ENCODE data around the gene TFEB.
A peak's percentile ranks its signal among the peaks of the same experiment; 100 is the strongest.
"Not testable (repeated sequence)": the region's sequence is repeated elsewhere in the genome, so short reads cannot be mapped to it uniquely, and the experiment has no call there.

TFEB gene

GRCh38 chr6:41766043-41766664, 30.7 kb upstream of the TFEB start:
- not testable (repeated sequence) for H3K27me3 ChIP-seq (ENCODE audit: insufficient read depth, low read length); H3K9ac ChIP-seq (ENCODE audit: low read length); DNase-seq; H3K18ac ChIP-seq (ENCODE audit: low read length); H3K4me3 ChIP-seq (ENCODE audit: low read depth, low read length); H2AK5ac ChIP-seq (ENCODE audit: low read length); H3K4me2 ChIP-seq (ENCODE audit: low read length); H2BK5ac ChIP-seq (ENCODE audit: low read depth, low read length, poor library complexity); H2BK120ac ChIP-seq (ENCODE audit: insufficient read depth, low read length, poor library complexity); H3K23ac ChIP-seq (ENCODE audit: low read length); H4K12ac ChIP-seq (ENCODE audit: low read depth, low read length); H3K4ac ChIP-seq (ENCODE audit: low read depth, low read length); H3K14ac ChIP-seq (ENCODE audit: low read length); H2AFZ ChIP-seq (ENCODE audit: insufficient read depth, low read length, poor library complexity); H3K79me2 ChIP-seq (ENCODE audit: control insufficient read depth, insufficient read depth, low read length, poor library complexity); H4K8ac ChIP-seq (ENCODE audit: low read depth, low read length); H3K36me3 ChIP-seq (ENCODE audit: control insufficient read depth in 1 of 2, insufficient read depth in 2 of 2, low read length in 2 of 2); H3K9me3 ChIP-seq (ENCODE audit: insufficient read depth, low read depth, low read length)
- Histone ChIP-seq H3K27ac (ENCODE audit: low read depth, low read length) (peak overlapping the region; percentile 55), H3K4me1 (ENCODE audit: control insufficient read depth in 1 of 2, insufficient read depth in 2 of 2, low read length in 2 of 2) (peaks cover 25 to 30% of the 10 kb centered on the region in 2 experiments), H4K91ac (ENCODE audit: low read depth, low read length) (peak overlapping the region; percentile 76), H3K79me1 (ENCODE audit: low read length) (peaks cover 22% of the 10 kb centered on the region), H2BK12ac (ENCODE audit: low read length) (peak overlapping the region; percentile 6)
- WGBS (ENCODE audit: extremely low coverage, insufficient coverage, insufficient read length) = no CpG with 5 or more reads among the region's 4 CpGs

GRCh38 chr6:41763470-41763869, 28.1 kb upstream of the TFEB start:
- DNase-seq = no peak
- H3K4me1 ChIP-seq (ENCODE audit: control insufficient read depth in 1 of 2, insufficient read depth in 2 of 2, low read length in 2 of 2) = peaks cover 35 to 40% of the 10 kb centered on the region in 2 experiments
- peaks cover 1% of the 10 kb centered on the region for H3K9me3 ChIP-seq (ENCODE audit: insufficient read depth, low read depth, low read length)
- H3K4me2 ChIP-seq (ENCODE audit: low read length) = no peak overlapping the region
- no peak overlapping the region for H2BK12ac ChIP-seq (ENCODE audit: low read length)
- no peak overlapping the region for H2BK120ac ChIP-seq (ENCODE audit: insufficient read depth, low read length, poor library complexity)
- H3K79me2 ChIP-seq (ENCODE audit: control insufficient read depth, insufficient read depth, low read length, poor library complexity) = peaks cover 3% of the 10 kb centered on the region
- no peak overlapping the region for H2AFZ ChIP-seq (ENCODE audit: insufficient read depth, low read length, poor library complexity)
- no peak overlapping the region for H4K12ac ChIP-seq (ENCODE audit: low read depth, low read length)
- peaks cover 28% of the 10 kb centered on the region for H3K79me1 ChIP-seq (ENCODE audit: low read length)
- no peak overlapping the region for H3K18ac ChIP-seq (ENCODE audit: low read length)
- no peak overlapping the region for H3K14ac ChIP-seq (ENCODE audit: low read length)
- no peak overlapping the region for H4K8ac ChIP-seq (ENCODE audit: low read depth, low read length)
- H3K4me3 ChIP-seq (ENCODE audit: low read depth, low read length) = peak overlapping the region; percentile 30
- H3K23ac ChIP-seq (ENCODE audit: low read length) = no peak overlapping the region
- H2AK5ac ChIP-seq (ENCODE audit: low read length) = no peak overlapping the region
- H2BK5ac ChIP-seq (ENCODE audit: low read depth, low read length, poor library complexity) = no peak overlapping the region
- H3K36me3 ChIP-seq (ENCODE audit: control insufficient read depth in 1 of 2, insufficient read depth in 2 of 2, low read length in 2 of 2) = no peaks in the 10 kb centered on the region
- H3K9ac ChIP-seq (ENCODE audit: low read length) = no peak overlapping the region
- no CpG with 5 or more reads among the region's 2 CpGs for WGBS (ENCODE audit: extremely low coverage, insufficient coverage, insufficient read length)
- H4K91ac ChIP-seq (ENCODE audit: low read depth, low read length) = no peak overlapping the region
- no peaks in the 10 kb centered on the region for H3K27me3 ChIP-seq (ENCODE audit: insufficient read depth, low read length)
- H3K4ac ChIP-seq (ENCODE audit: low read depth, low read length) = no peak overlapping the region
- H3K27ac ChIP-seq (ENCODE audit: low read depth, low read length) = no peak overlapping the region

- Histone ChIP-seq H3K4me1 (ENCODE audit: control insufficient read depth in 1 of 2, insufficient read depth in 2 of 2, low read length in 2 of 2) (peaks cover 28 to 30% of the 10 kb centered on the region in 2 experiments), H3K79me2 (ENCODE audit: control insufficient read depth, insufficient read depth, low read length, poor library complexity) (no peaks in the 10 kb centered on the region), H4K12ac (ENCODE audit: low read depth, low read length) (no peak overlapping the region), H3K36me3 (ENCODE audit: control insufficient read depth in 1 of 2, insufficient read depth in 2 of 2, low read length in 2 of 2) (no peaks in the 10 kb centered on the region), H2BK12ac (ENCODE audit: low read length) (peak overlapping the region; percentile 75), H2BK5ac (ENCODE audit: low read depth, low read length, poor library complexity) (peak overlapping the region; percentile 5), H4K91ac (ENCODE audit: low read depth, low read length) (peak overlapping the region; percentile 36), H3K23ac (ENCODE audit: low read length) (no peak overlapping the region), H2AFZ (ENCODE audit: insufficient read depth, low read length, poor library complexity) (no peak overlapping the region), H3K9ac (ENCODE audit: low read length) (no peak overlapping the region), H3K79me1 (ENCODE audit: low read length) (peaks cover 14% of the 10 kb centered on the region), H3K14ac (ENCODE audit: low read length) (peak overlapping the region; percentile 33), H3K27me3 (ENCODE audit: insufficient read depth, low read length) (no peaks in the 10 kb centered on the region), H3K18ac (ENCODE audit: low read length) (peak overlapping the region; percentile 28), H2AK5ac (ENCODE audit: low read length) (no peak overlapping the region), H3K9me3 (ENCODE audit: insufficient read depth, low read depth, low read length) (peaks cover 4% of the 10 kb centered on the region), H3K4ac (ENCODE audit: low read depth, low read length) (no peak overlapping the region), H3K27ac (ENCODE audit: low read depth, low read length) (peak overlapping the region; percentile 31), H2BK120ac (ENCODE audit: insufficient read depth, low read length, poor library complexity) (peak overlapping the region; percentile 60), H3K4me2 (ENCODE audit: low read length) (no peak overlapping the region), H4K8ac (ENCODE audit: low read depth, low read length) (no peak overlapping the region), H3K4me3 (ENCODE audit: low read depth, low read length) (no peak overlapping the region)
- WGBS (ENCODE audit: extremely low coverage, insufficient coverage, insufficient read length) = no CpG with 5 or more reads among the region's 2 CpGs
- DNase-seq = no peak
Observed at GRCh38 chr6:41759905-41760579, 24.6 kb upstream of the TFEB start.

- H2BK120ac ChIP-seq (ENCODE audit: insufficient read depth, low read length, poor library complexity) = peak overlapping the region; percentile 60
- peak overlapping the region; percentile 27 for H2BK5ac ChIP-seq (ENCODE audit: low read depth, low read length, poor library complexity)
- no peak overlapping the region for H3K9ac ChIP-seq (ENCODE audit: low read length)
- H3K4me2 ChIP-seq (ENCODE audit: low read length) = no peak overlapping the region
- peak overlapping the region; percentile 16 for H3K4ac ChIP-seq (ENCODE audit: low read depth, low read length)
- H3K14ac ChIP-seq (ENCODE audit: low read length) = peak overlapping the region; percentile 29
- H3K9me3 ChIP-seq (ENCODE audit: insufficient read depth, low read depth, low read length) = peaks cover 4% of the 10 kb centered on the region
- peak overlapping the region; percentile 74 for H2AK5ac ChIP-seq (ENCODE audit: low read length)
- peak overlapping the region; percentile 12 for H4K91ac ChIP-seq (ENCODE audit: low read depth, low read length)
- WGBS (ENCODE audit: extremely low coverage, insufficient coverage, insufficient read length) = no CpG with 5 or more reads among the region's 13 CpGs
- peak overlapping the region; percentile 29 for H3K27ac ChIP-seq (ENCODE audit: low read depth, low read length)
- H3K18ac ChIP-seq (ENCODE audit: low read length) = peak overlapping the region; percentile 30
- H3K36me3 ChIP-seq (ENCODE audit: control insufficient read depth in 1 of 2, insufficient read depth in 2 of 2, low read length in 2 of 2) = no peaks in the 10 kb centered on the region
- no peak overlapping the region for H2AFZ ChIP-seq (ENCODE audit: insufficient read depth, low read length, poor library complexity)
- H2BK12ac ChIP-seq (ENCODE audit: low read length) = peak overlapping the region; percentile 75
- H3K4me3 ChIP-seq (ENCODE audit: low read depth, low read length) = no peak overlapping the region
- peaks cover 28 to 30% of the 10 kb centered on the region in 2 experiments for H3K4me1 ChIP-seq (ENCODE audit: control insufficient read depth in 1 of 2, insufficient read depth in 2 of 2, low read length in 2 of 2)
- H3K79me1 ChIP-seq (ENCODE audit: low read length) = peaks cover 14% of the 10 kb centered on the region
- H4K12ac ChIP-seq (ENCODE audit: low read depth, low read length) = no peak overlapping the region
- peak overlapping the region; percentile 12 for H4K8ac ChIP-seq (ENCODE audit: low read depth, low read length)
- DNase-seq = no peak
- no peaks in the 10 kb centered on the region for H3K79me2 ChIP-seq (ENCODE audit: control insufficient read depth, insufficient read depth, low read length, poor library complexity)
- no peaks in the 10 kb centered on the region for H3K27me3 ChIP-seq (ENCODE audit: insufficient read depth, low read length)
- H3K23ac ChIP-seq (ENCODE audit: low read length) = no peak overlapping the region
Observed at GRCh38 chr6:41759106-41759904, 23.9 kb upstream of the TFEB start.
